ENCODE results near the gene DPP7. TPM values are rescaled to one million over a fixed set of nuclear protein-coding genes. Genes with fewer than 3 reads are reported as not detected.

DPP7 gene
- total RNA-seq, 1 donor from 2014 or later, result 6.1 TPM

GRCh38 chr9:137086531-137087408 lies 27.8 kb downstream of the DPP7 start, which contains the start of gene MAN1B1:
MAN1B1 (plus strand) TSS chr9:137086985; CDS start chr9:137087000, 15 bp downstream.
- Mint-ChIP-seq H3K27me3 (ENCODE audit: unreplicated experiment) (peaks cover 23% of the 10 kb centered on the region), H3K4me3 (ENCODE audit: unreplicated experiment) (peak within 1 kb of the TSS; percentile 94)

GRCh38 chr9:137085920-137086530 lies 28.5 kb downstream of the DPP7 start:
- H3K4me3 Mint-ChIP-seq (ENCODE audit: unreplicated experiment), result peak overlapping the region; percentile 88
- no peak for TF ChIP-seq CTCF (IDR thresholded peaks at IDR 0.05; ENCODE audit: unreplicated experiment)
- H3K4me1 Mint-ChIP-seq (ENCODE audit: unreplicated experiment), result peaks cover 12% of the 10 kb centered on the region
- H3K27me3 Mint-ChIP-seq (ENCODE audit: unreplicated experiment), result peaks cover 23% of the 10 kb centered on the region
- H3K36me3 Mint-ChIP-seq (ENCODE audit: low read depth, unreplicated experiment), result peaks cover 21% of the 10 kb centered on the region
- DNase-seq (ENCODE audit: low spot score), result no peak
- H3K27ac Mint-ChIP-seq (ENCODE audit: unreplicated experiment), result no peak overlapping the region
- H3K9me3 Mint-ChIP-seq (ENCODE audit: unreplicated experiment), result no peaks in the 10 kb centered on the region

More at GRCh38 chr9:137086531-137087408, 27.8 kb downstream of the DPP7 start, which contains the start of gene MAN1B1:
- no peak for TF ChIP-seq CTCF (IDR thresholded peaks at IDR 0.05; ENCODE audit: unreplicated experiment)
- Mint-ChIP-seq H3K36me3 (ENCODE audit: low read depth, unreplicated experiment) (peaks cover 23% of the 10 kb centered on the region), H3K9me3 (ENCODE audit: unreplicated experiment) (no peaks in the 10 kb centered on the region), H3K4me1 (ENCODE audit: unreplicated experiment) (peaks cover 12% of the 10 kb centered on the region), H3K27ac (ENCODE audit: unreplicated experiment) (peak within 1 kb of the TSS; percentile 28)
- peak; percentile 95 for DNase-seq (ENCODE audit: low spot score)

- TF ChIP-seq CTCF (IDR thresholded peaks at IDR 0.05; ENCODE audit: unreplicated experiment), result no peak
- Mint-ChIP-seq H3K27ac (ENCODE audit: unreplicated experiment) (no peak overlapping the region), H3K9me3 (ENCODE audit: unreplicated experiment) (no peaks in the 10 kb centered on the region), H3K4me3 (ENCODE audit: unreplicated experiment) (no peak overlapping the region), H3K4me1 (ENCODE audit: unreplicated experiment) (peaks cover 12% of the 10 kb centered on the region), H3K36me3 (ENCODE audit: low read depth, unreplicated experiment) (peaks cover 16% of the 10 kb centered on the region), H3K27me3 (ENCODE audit: unreplicated experiment) (peaks cover 27% of the 10 kb centered on the region)
- no peak for DNase-seq (ENCODE audit: low spot score)
Measured at GRCh38 chr9:137084526-137084925, 30.0 kb downstream of the DPP7 start.

GRCh38 chr9:137083394-137084004 lies 31.0 kb downstream of the DPP7 start:
- Mint-ChIP-seq H3K4me1 (ENCODE audit: unreplicated experiment) (peaks cover 12% of the 10 kb centered on the region), H3K9me3 (ENCODE audit: unreplicated experiment) (no peaks in the 10 kb centered on the region), H3K4me3 (ENCODE audit: unreplicated experiment) (no peak overlapping the region), H3K27ac (ENCODE audit: unreplicated experiment) (no peak overlapping the region), H3K27me3 (ENCODE audit: unreplicated experiment) (peaks cover 28% of the 10 kb centered on the region), H3K36me3 (ENCODE audit: low read depth, unreplicated experiment) (peaks cover 9% of the 10 kb centered on the region)
- no peak for DNase-seq (ENCODE audit: low spot score)
- no peak for TF ChIP-seq CTCF (IDR thresholded peaks at IDR 0.05; ENCODE audit: unreplicated experiment)
